Camera-type eye (tissue), 1 donor: ENCODE results near the gene C5orf15. TPM values are rescaled to one million over a fixed set of nuclear protein-coding genes. Genes with fewer than 3 reads are reported as not detected.

Source experiments
- total RNA-seq: library from RNA; depleted of rRNA; stranded (reverse); fragments of >200 nt; gene quantifications from one replicate; pipeline ENCODE4 v1.2.3, GENCODE V29; 2014

The C5orf15 gene
- 85.4 TPM for total RNA-seq

GRCh38 chr5:133968204-133968980 is at the start of gene C5orf15:
C5orf15 (minus strand) TSS chr5:133968625; CDS start chr5:133968584, 41 bp downstream.

DNA sequence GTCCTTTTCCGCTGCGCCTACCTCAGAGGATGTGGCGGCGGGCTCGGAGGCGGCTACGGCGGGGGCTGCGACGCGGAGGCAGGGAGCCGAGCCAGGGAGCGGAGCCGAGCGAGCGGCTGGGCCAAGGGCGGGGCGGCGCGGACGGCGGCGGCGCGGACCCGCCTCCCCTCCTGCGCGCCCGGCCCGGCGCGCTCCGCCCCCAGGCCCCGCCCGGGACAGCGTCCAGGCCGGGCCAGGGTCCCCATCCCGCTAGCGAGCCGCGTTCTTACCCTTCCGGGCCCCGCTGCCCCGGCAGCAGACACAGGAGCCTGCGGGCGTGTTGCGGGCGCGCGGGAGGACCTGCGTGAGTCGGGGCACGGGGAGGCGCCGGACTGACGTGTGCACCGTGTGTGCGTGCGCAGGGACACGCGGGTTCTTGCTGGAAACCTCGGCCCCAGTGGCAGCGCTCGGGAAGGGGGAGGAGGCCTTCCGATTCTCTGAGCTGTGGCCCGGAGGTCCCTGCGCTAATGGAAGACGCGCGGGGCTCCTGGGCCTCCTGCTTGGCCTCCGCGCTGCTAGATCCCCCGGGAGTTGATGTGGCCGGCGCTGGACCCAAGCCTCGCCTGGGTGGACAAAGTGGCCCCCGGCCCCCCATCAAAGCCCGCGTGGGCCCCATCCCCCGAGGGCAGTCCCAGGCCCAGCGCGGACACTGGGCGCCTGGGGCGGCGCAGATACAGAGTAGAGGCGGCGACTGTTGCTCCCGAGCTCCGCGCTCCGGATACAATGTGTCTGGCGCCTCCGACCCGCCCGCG is 36.4 kb upstream of the C5orf15 start, which contains the start of gene VDAC1:
TSS of gene VDAC1 (minus strand) at position 350 of the 791 bp plus-strand sequence. CDS start 11,963 bp downstream, outside the sequence.

Other genes starting within 250 kb of the C5orf15 start
- 159 TPM for gene VDAC1, start 36.4 kb upstream of the C5orf15 start, total RNA-seq
- gene TCF7, start 146.1 kb upstream of the C5orf15 start, total RNA-seq = 5.4 TPM
- gene SKP1, start 208.3 kb upstream of the C5orf15 start, total RNA-seq = 305 TPM